Uterus (tissue), 4 donors: ENCODE data around the gene LRRC49. TPM values are rescaled to one million over a fixed set of nuclear protein-coding genes. Genes with fewer than 3 reads are reported as not detected.
A peak's percentile ranks its signal among the peaks of the same experiment; 100 is the strongest.

Experiments
- DNase-seq, 2 donors: peaks; one replicate each; pipeline ENCODE4 v3.0.0-alpha.2; 2019 to 2020
- H3K27ac ChIP-seq, 2 donors: fragments of 200-600 bp; sonication (generic); 1 replicate in 1 of 2; 2 replicates in 1 of 2; pipeline ENCODE4 v1.5.1; 2016 to 2018
- H3K27me3 ChIP-seq, 2 donors: fragments of 200-600 bp; sonication (generic); one replicate each; pipeline ENCODE4 v1.5.1; 2018 to 2019; ENCODE audit warnings: control low read depth in 1 of 2
- H3K36me3 ChIP-seq, 2 donors: fragments of 200-600 bp; sonication (generic); one replicate each; pipeline ENCODE4 v1.5.1; 2019; ENCODE audit warnings: control low read depth in 1 of 2
- H3K4me1 ChIP-seq, 2 donors: fragments of 200-600 bp; sonication (generic); one replicate each; pipeline ENCODE4 v1.5.1; 2018 to 2019; ENCODE audit warnings: control low read depth in 1 of 2
- H3K4me3 ChIP-seq, 2 donors: fragments of 200-600 bp; sonication (generic); 1 replicate in 1 of 2; 2 replicates in 1 of 2; pipeline ENCODE4 v1.5.1; 2018 to 2019; ENCODE audit warnings: mild to moderate bottlenecking in 1 of 2
- H3K9me3 ChIP-seq, 2 donors: fragments of 200-600 bp; sonication (generic); one replicate each; pipeline ENCODE4 v1.5.1; 2019; ENCODE audit warnings: control low read depth in 1 of 2
- CTCF ChIP-seq, 4 experiments: fragments of 200-600 bp in 2 of 4; fragments of 450-650 bp in 2 of 4; sonication (generic) in 2 of 4; IDR thresholded peaks; one replicate each; pipeline ENCODE4 v1.5.1; 2016 to 2019; ENCODE audit warnings: antibody characterized with exemption in 4 of 4, mild to moderate bottlenecking in 2 of 4, moderate library complexity in 1 of 4
- POLR2A ChIP-seq, 2 donors: fragments of 450-650 bp; IDR thresholded peaks; one replicate each; pipeline ENCODE4 v1.6.1; 2016; ENCODE audit warnings: antibody characterized with exemption in 2 of 2, mild to moderate bottlenecking in 1 of 2, moderate library complexity in 1 of 2
- intact Hi-C: fragments of 100-400 bp; cut with DNase I; formaldehyde crosslinking; loops from one replicate; pipeline ENCODE4 v1.15.1; 2023; ENCODE audit warnings: low total_unique reads
- total RNA-seq, 4 donors: library from RNA; depleted of rRNA in 3 of 4; stranded (reverse); fragments of >200 nt in 3 of 4; gene quantifications; one replicate each; pipeline versions ENCODE4 v1.1.0 to v1.2.4, GENCODE V29; 2014 to 2023
- donor health status: DM: yes; HTN: yes; CAD: no.

Gene LRRC49
- total RNA-seq, 4 donors from 2014 or later: 13.8 to 48.7 (median 19.7) TPM

DNA sequence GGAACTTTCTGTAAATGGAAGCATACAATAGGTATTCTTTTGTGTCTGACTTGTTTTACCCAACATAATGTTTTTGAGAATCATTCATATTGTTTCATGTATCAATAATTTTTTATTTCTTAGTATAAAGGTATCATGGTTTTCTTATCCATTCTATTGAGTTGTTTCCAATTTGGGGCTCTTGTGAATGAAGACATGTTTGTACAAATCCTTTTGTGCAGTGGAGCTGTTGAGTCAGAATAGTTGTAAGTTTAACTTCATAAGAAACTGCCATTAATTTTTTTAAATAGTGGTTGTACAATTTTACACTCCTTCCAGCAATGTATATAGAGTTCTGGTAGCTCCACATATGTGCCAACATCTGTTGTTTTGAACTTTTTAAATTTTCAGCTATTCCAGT is 163.5 kb downstream of the LRRC49 start:
- H3K4me3 ChIP-seq: no peak overlapping the region

GRCh38 chr15:71057143-71057542 is 164.5 kb downstream of the LRRC49 start:
- TF ChIP-seq POLR2A (IDR thresholded peaks at IDR 0.05) (no peak), CTCF (IDR thresholded peaks at IDR 0.05) (no peak)
- Histone ChIP-seq H3K4me1 (no peaks in the 10 kb centered on the region), H3K27ac (no peak overlapping the region), H3K4me3 (no peak overlapping the region), H3K27me3 (no peaks in the 10 kb centered on the region), H3K9me3 (peaks cover 0 to 4% of the 10 kb centered on the region in 2 donors), H3K36me3 (no peaks in the 10 kb centered on the region)
- intact Hi-C loops: no loop called here
- no peak for DNase-seq

More for the DNA sequence above, 163.5 kb downstream of the LRRC49 start:
- H3K36me3 ChIP-seq: no peaks in the 10 kb centered on the region
- no peak for DNase-seq
- H3K9me3 ChIP-seq: peaks cover 0 to 4% of the 10 kb centered on the region in 2 donors
- TF ChIP-seq CTCF (IDR thresholded peaks at IDR 0.05): no peak
- no peak for TF ChIP-seq POLR2A (IDR thresholded peaks at IDR 0.05)
- intact Hi-C loops: no loop called here
- H3K4me1 ChIP-seq: no peaks in the 10 kb centered on the region
- H3K27ac ChIP-seq: no peak overlapping the region
- H3K27me3 ChIP-seq: no peaks in the 10 kb centered on the region

DNA sequence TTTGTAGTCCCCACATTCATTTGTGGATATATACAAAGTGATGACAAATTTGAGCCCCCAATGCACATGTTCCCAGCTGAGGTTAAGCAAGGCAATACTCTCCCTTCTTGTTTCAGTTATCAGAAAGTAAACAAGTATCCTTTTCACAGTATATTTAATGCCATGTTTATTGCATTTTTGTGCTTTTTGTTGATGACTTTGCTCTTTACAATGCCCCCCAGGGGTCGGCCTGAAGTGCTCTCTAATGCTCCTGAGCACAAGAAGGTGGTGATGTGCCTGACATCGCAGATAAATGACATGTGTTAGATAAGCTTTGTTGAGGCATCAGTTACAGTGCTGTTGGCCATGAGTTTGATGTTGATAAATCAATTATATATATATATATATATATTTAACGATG is 165.0 kb downstream of the LRRC49 start:
- no peak for DNase-seq
- intact Hi-C loops: no loop called here
- TF ChIP-seq CTCF (IDR thresholded peaks at IDR 0.05): no peak
- TF ChIP-seq POLR2A (IDR thresholded peaks at IDR 0.05): no peak
- Histone ChIP-seq H3K36me3 (no peaks in the 10 kb centered on the region), H3K27ac (no peak overlapping the region), H3K4me3 (no peak overlapping the region), H3K27me3 (no peaks in the 10 kb centered on the region), H3K9me3 (peaks cover 0 to 4% of the 10 kb centered on the region in 2 donors), H3K4me1 (no peaks in the 10 kb centered on the region)

DNA sequence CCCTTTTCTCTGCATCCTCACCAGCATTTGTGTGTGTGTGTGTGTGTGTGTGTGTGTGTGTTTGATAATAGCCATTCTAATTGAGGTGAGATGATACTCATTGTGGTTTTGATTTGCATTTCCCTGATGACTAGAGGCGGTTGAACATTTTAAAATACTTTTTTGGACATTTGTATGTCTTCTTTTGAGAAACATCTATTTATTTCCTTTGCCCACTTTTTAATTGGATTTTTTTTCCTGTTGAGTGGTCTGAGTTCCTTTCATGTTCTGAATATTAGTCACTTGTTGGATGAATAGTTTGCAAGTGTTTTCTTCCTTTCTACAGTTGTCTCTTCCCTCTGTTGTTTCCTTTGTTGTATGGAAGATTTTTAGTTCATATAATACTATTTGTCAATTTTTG is 168.4 kb downstream of the LRRC49 start:
- intact Hi-C loops: no loop called here
- Histone ChIP-seq H3K27ac (no peak overlapping the region), H3K9me3 (peaks cover 0 to 4% of the 10 kb centered on the region in 2 donors), H3K4me1 (no peaks in the 10 kb centered on the region), H3K27me3 (no peaks in the 10 kb centered on the region), H3K4me3 (no peak overlapping the region), H3K36me3 (no peaks in the 10 kb centered on the region)
- DNase-seq: no peak
- TF ChIP-seq CTCF (IDR thresholded peaks at IDR 0.05) (no peak), POLR2A (IDR thresholded peaks at IDR 0.05) (no peak)

GRCh38 chr15:71066983-71067382 is 174.4 kb downstream of the LRRC49 start:
- intact Hi-C loops: no loop called here
- no peak overlapping the region for H3K4me3 ChIP-seq
- no peaks in the 10 kb centered on the region for H3K36me3 ChIP-seq
- no peak for TF ChIP-seq POLR2A (IDR thresholded peaks at IDR 0.05)
- no peak overlapping the region for H3K27ac ChIP-seq
- no peaks in the 10 kb centered on the region for H3K27me3 ChIP-seq
- peak; percentile 34 to 53 for DNase-seq
- H3K4me1 ChIP-seq: no peaks in the 10 kb centered on the region
- H3K9me3 ChIP-seq: no peaks in the 10 kb centered on the region

- no peaks in the 10 kb centered on the region for H3K27me3 ChIP-seq
- H3K4me1 ChIP-seq: no peaks in the 10 kb centered on the region
- no peaks in the 10 kb centered on the region for H3K36me3 ChIP-seq
- DNase-seq: no peak
- no peak for TF ChIP-seq POLR2A (IDR thresholded peaks at IDR 0.05)
- TF ChIP-seq CTCF (IDR thresholded peaks at IDR 0.05): no peak
- H3K9me3 ChIP-seq: no peaks in the 10 kb centered on the region
- H3K4me3 ChIP-seq: no peak overlapping the region
- intact Hi-C loops: no loop called here
- H3K27ac ChIP-seq: no peak overlapping the region
Observed at GRCh38 chr15:71069693-71070092, 177.1 kb downstream of the LRRC49 start.
